Measurements from ENCODE around the gene NDUFA7.

The NDUFA7 gene

DNA sequence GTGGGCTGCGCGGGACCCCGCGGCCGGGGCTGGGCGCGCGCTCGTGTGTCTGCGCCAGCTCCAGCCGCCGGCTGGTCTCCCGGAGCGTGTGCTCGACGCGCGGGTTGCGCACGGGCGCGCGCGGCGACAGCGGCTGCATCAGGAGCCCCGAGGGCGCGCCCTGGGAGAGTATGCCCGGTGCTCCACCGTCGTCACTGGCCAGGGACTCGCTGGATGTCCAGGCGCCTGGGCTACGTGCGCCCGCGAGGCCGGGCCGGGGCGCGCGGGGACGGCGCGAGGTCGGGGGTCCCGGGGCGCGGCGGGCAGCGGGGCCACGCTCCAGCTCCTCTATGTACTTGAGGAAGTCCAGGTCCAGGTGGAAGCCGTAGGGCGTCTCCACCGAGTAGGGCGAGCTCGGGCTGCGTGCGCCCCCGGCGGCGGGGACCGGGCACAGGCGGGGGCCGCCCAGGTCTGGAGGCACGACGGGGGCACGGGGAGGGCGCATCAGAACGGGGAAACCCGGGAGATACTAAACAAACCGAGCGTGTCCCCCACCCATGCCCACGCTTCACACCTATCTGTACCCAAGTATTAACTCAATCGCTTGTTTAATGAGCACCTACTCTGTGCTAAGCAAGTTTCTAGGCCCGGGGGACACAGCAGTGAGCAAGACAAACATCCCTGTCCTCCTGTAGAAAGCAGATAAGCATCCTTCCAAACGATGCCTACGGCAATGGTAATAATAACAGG is 14.3 kb upstream of the NDUFA7 start:
- DNase-seq (ENCODE audit: low read depth in 1 of 2, low spot score in 1 of 2) = no peak

GRCh38 chr19:8334458-8335342 is 13.5 kb upstream of the NDUFA7 start:
- H3K4me3 ChIP-seq (replicated peaks; ENCODE audit: insufficient read depth, low read length) = no peak overlapping the region
- TF ChIP-seq GABPA (IDR thresholded peaks at IDR 0.05; ENCODE audit: low read depth) (no peak), SPI1 (IDR thresholded peaks at IDR 0.05; ENCODE audit: borderline replicate concordance, low read depth) (no peak), REST (IDR thresholded peaks at IDR 0.05; ENCODE audit: insufficient replicate concordance, low read depth) (no peak), POLR2AphosphoS5 (IDR thresholded peaks at IDR 0.05; ENCODE audit: low read depth) (no peak), CTCF (IDR thresholded peaks at IDR 0.05; ENCODE audit: insufficient read depth, low read length) (no peak)
- H3K27ac ChIP-seq (replicated peaks) = no peak overlapping the region
- peaks cover 37% of the 10 kb centered on the region for H3K27me3 ChIP-seq (ENCODE audit: insufficient read depth, poor library complexity, severe bottlenecking)
- peak in 1 of 2 experiments; percentile 70 for DNase-seq (ENCODE audit: low read depth in 1 of 2, low spot score in 1 of 2)

More for the DNA sequence above, 14.3 kb upstream of the NDUFA7 start:
- Histone ChIP-seq H3K27me3 (ENCODE audit: insufficient read depth, poor library complexity, severe bottlenecking) (peaks cover 41% of the 10 kb centered on the region), H3K27ac (replicated peaks) (no peak overlapping the region), H3K4me3 (replicated peaks; ENCODE audit: insufficient read depth, low read length) (no peak overlapping the region)
- no peak for TF ChIP-seq CTCF (IDR thresholded peaks at IDR 0.05; ENCODE audit: insufficient read depth, low read length)
- no peak for TF ChIP-seq REST (IDR thresholded peaks at IDR 0.05; ENCODE audit: insufficient replicate concordance, low read depth)
- TF ChIP-seq POLR2AphosphoS5 (IDR thresholded peaks at IDR 0.05; ENCODE audit: low read depth) = no peak
- TF ChIP-seq SPI1 (IDR thresholded peaks at IDR 0.05; ENCODE audit: borderline replicate concordance, low read depth) = no peak
- no peak for TF ChIP-seq GABPA (IDR thresholded peaks at IDR 0.05; ENCODE audit: low read depth)

- Histone ChIP-seq H3K4me3 (replicated peaks; ENCODE audit: insufficient read depth, low read length) (no peak overlapping the region), H3K27ac (replicated peaks) (no peak overlapping the region), H3K27me3 (ENCODE audit: insufficient read depth, poor library complexity, severe bottlenecking) (peaks cover 37% of the 10 kb centered on the region)
- no peak for DNase-seq (ENCODE audit: low read depth in 1 of 2, low spot score in 1 of 2)
- TF ChIP-seq SPI1 (IDR thresholded peaks at IDR 0.05; ENCODE audit: borderline replicate concordance, low read depth) = no peak
- TF ChIP-seq POLR2AphosphoS5 (IDR thresholded peaks at IDR 0.05; ENCODE audit: low read depth) = no peak
- TF ChIP-seq CTCF (IDR thresholded peaks at IDR 0.05; ENCODE audit: insufficient read depth, low read length) = no peak
- TF ChIP-seq REST (IDR thresholded peaks at IDR 0.05; ENCODE audit: insufficient replicate concordance, low read depth) = no peak
- no peak for TF ChIP-seq GABPA (IDR thresholded peaks at IDR 0.05; ENCODE audit: low read depth)
These were observed 12.7 kb upstream of the NDUFA7 start for GRCh38 chr19:8333767-8334457.

All from HL-60 (cell line).